NB4 (cell line): ENCODE data around the gene LRP2BP.

Experiments used
- POLR2A ChIP-seq: IDR thresholded peaks from 2 replicates; pipeline ENCODE4 v1.6.1; 2011; ENCODE audit warnings: mild to moderate bottlenecking; ENCODE audit not compliant: insufficient read length; ENCODE audit errors: extremely low read depth
- TF ChIP-seq, protein P1 (sequence below): IDR thresholded peaks from one replicate; pipeline ENCODE4 v1.5.1; 2012; ENCODE audit warnings: low read depth, low read length

DNA sequence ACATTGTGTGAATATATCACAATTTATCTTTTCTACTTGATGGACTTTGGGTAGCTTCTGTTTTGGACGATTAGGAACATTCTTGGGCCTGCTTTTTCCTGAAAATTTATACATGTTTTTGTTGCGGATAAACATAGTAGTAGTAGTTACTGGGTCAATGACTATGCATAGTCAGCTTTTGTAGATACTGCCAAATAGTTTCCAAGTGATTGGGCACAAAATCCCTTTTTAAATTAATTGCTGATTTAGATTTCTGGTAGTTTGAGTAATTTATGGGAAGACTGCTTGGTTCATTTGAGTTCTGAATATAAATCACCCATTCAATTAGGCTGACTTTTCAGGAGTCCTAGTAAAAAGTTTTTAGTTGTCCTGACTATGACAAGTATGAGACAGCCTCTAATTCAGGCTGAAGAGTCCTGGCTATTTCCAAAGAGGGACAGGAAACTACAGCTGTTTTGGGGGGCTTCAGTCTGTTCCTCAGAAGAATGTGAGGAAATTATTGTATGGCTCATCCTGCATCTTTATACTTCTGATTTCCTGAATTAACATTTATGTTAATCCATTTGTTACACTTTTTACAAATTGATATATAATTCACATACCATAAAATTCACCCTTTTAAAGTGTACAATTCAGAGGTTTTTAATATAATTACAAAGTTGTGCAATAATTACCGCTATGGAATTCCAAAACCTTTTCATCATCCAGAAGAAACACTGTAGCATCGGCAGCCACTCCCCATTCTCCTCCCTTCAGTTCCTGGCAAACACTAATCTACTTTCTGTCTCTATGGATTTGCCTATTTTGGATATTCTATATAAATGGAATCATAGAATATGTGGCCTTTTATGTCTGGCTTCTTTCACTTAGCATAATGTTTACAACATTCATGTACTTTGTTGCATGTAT, 14.2 kb downstream of the LRP2BP start:
- TF ChIP-seq POLR2A: no peak
- TF ChIP-seq, protein P1, sequence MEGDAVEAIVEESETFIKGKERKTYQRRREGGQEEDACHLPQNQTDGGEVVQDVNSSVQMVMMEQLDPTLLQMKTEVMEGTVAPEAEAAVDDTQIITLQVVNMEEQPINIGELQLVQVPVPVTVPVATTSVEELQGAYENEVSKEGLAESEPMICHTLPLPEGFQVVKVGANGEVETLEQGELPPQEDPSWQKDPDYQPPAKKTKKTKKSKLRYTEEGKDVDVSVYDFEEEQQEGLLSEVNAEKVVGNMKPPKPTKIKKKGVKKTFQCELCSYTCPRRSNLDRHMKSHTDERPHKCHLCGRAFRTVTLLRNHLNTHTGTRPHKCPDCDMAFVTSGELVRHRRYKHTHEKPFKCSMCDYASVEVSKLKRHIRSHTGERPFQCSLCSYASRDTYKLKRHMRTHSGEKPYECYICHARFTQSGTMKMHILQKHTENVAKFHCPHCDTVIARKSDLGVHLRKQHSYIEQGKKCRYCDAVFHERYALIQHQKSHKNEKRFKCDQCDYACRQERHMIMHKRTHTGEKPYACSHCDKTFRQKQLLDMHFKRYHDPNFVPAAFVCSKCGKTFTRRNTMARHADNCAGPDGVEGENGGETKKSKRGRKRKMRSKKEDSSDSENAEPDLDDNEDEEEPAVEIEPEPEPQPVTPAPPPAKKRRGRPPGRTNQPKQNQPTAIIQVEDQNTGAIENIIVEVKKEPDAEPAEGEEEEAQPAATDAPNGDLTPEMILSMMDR: no peak
